Lower leg skin (tissue), 4 donors: ENCODE measurements around the gene LMF1. TPM values are rescaled to one million over a fixed set of nuclear protein-coding genes. Genes with fewer than 3 reads are reported as not detected.

Source experiments
- DNase-seq, 2 donors: peaks; one replicate each; pipeline ENCODE4 v3.0.0-alpha.2; 2019; ENCODE audit warnings: low spot score in 2 of 2
- H3K4me3 ChIP-seq: fragments of 200-600 bp; sonication (generic); 2 replicates; pipeline ENCODE4 v1.5.1; 2017; ENCODE audit warnings: mild to moderate bottlenecking, low read depth; ENCODE audit not compliant: poor library complexity, severe bottlenecking
- CTCF ChIP-seq, 3 donors: fragments of 450-650 bp; IDR thresholded peaks; one replicate each; pipeline ENCODE4 v1.5.1; 2016; ENCODE audit warnings: antibody characterized with exemption in 3 of 3, mild to moderate bottlenecking in 3 of 3, moderate library complexity in 2 of 3
- POLR2A ChIP-seq, 2 donors: fragments of 450-650 bp; IDR thresholded peaks; one replicate each; pipeline ENCODE4 v1.6.1; 2016 to 2017; ENCODE audit warnings: antibody characterized with exemption in 2 of 2, mild to moderate bottlenecking in 1 of 2, moderate library complexity in 1 of 2
- WGBS, 2 donors: methylation state at CpG; one replicate each; pipeline ENCODE4 v1.1.5; 2018; 5-methylcytosine and 5-hydroxymethylcytosine counted together
- intact Hi-C: fragments of 100-400 bp; cut with DNase I; formaldehyde crosslinking; loops from one replicate; pipeline ENCODE4 v1.15.0; 2023; ENCODE audit warnings: low total_unique reads
- total RNA-seq, 4 donors: library from RNA; depleted of rRNA; stranded (reverse); fragments of >200 nt; gene quantifications; one replicate each; pipeline ENCODE4 v1.1.0, GENCODE V29; 2016

LMF1 gene
- total RNA-seq, 4 donors from 2014 or later = 31.3 to 68.3 (median 50.3) TPM

GRCh38 chr16:974611-975261 lies 4.0 kb upstream of the LMF1 start:
- no peak for DNase-seq
- H3K4me3 ChIP-seq = no peak overlapping the region
- TF ChIP-seq CTCF (IDR thresholded peaks at IDR 0.05) (no peak), POLR2A (IDR thresholded peaks at IDR 0.05) (no peak)
- 58 to 71% methylated on average over 19 to 22 of the region's 26 CpGs for WGBS, 2 donors
- intact Hi-C loops = no loop called here

GRCh38 chr16:974001-974601 lies 3.3 kb upstream of the LMF1 start:
- intact Hi-C loops = no loop called here
- WGBS, 2 donors = 64 to 70% methylated on average over 21 of the region's 21 CpGs
- no peak for DNase-seq
- H3K4me3 ChIP-seq = no peak overlapping the region
- TF ChIP-seq CTCF (IDR thresholded peaks at IDR 0.05) = no peak
- TF ChIP-seq POLR2A (IDR thresholded peaks at IDR 0.05) = no peak

GRCh38 chr16:973366-973765 lies 2.6 kb upstream of the LMF1 start:
- no peak for TF ChIP-seq POLR2A (IDR thresholded peaks at IDR 0.05)
- no peak for TF ChIP-seq CTCF (IDR thresholded peaks at IDR 0.05)
- intact Hi-C loops = no loop called here
- DNase-seq = no peak
- H3K4me3 ChIP-seq = no peak overlapping the region
- 85 to 89% methylated on average over 17 of the region's 17 CpGs for WGBS, 2 donors

- 80 to 83% methylated on average over 27 of the region's 32 CpGs for WGBS, 2 donors
- no peak for DNase-seq
- intact Hi-C loops = no loop called here
- H3K4me3 ChIP-seq = no peak overlapping the region
- no peak for TF ChIP-seq CTCF (IDR thresholded peaks at IDR 0.05)
- no peak for TF ChIP-seq POLR2A (IDR thresholded peaks at IDR 0.05)
Observed at GRCh38 chr16:972316-973002, 1.7 kb upstream of the LMF1 start.

- no peak overlapping the region for H3K4me3 ChIP-seq
- DNase-seq = no peak
- WGBS, 2 donors = 84 to 87% methylated on average over 8 of the region's 8 CpGs
- TF ChIP-seq POLR2A (IDR thresholded peaks at IDR 0.05) (no peak), CTCF (IDR thresholded peaks at IDR 0.05) (no peak)
- intact Hi-C loops = no loop called here
Observed at GRCh38 chr16:971981-972315, 1.2 kb upstream of the LMF1 start.
